NCI-H774 (cell line): Measurements from ENCODE around the gene LRP5.

Experiments used
- DNase-seq: peaks from one replicate; lab custom pipeline; 2025; lab: John Stamatoyannopoulos, UW

Gene LRP5

DNA sequence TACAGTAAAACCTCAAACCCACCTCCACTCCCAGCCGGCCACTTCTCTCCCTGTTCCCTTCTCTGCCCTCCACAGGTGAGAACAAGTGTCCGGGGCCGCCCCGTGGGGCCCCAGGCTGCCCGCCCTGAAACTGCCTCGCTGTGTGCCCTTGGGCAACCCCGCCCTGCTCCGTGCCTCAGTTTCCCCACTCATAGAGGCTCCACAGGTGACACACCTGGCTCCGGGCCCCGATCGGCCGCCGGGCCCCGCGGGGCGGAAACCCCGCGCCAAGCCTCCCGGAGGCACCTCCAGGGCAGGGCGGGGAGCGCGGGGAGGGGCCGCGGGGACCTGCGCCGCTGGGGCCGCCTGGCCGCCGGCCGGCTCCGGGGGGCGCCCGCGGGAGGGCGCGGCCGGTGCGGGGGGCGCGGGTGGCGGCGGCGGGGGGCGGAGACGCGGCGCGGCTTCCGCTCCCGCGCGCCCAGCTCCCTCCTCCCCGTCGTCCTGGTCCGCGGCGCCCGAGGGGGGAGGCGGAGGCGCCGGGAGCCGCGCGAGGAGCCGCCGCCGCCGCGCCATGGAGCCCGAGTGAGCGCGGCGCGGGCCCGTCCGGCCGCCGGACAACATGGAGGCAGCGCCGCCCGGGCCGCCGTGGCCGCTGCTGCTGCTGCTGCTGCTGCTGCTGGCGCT is at the start of gene LRP5:
Gene LRP5 (plus strand): TSS at position 475 of the 663 bp plus-strand sequence. CDS start 124 bp downstream, at position 599.
- DNase-seq, result peak; percentile 28

DNA sequence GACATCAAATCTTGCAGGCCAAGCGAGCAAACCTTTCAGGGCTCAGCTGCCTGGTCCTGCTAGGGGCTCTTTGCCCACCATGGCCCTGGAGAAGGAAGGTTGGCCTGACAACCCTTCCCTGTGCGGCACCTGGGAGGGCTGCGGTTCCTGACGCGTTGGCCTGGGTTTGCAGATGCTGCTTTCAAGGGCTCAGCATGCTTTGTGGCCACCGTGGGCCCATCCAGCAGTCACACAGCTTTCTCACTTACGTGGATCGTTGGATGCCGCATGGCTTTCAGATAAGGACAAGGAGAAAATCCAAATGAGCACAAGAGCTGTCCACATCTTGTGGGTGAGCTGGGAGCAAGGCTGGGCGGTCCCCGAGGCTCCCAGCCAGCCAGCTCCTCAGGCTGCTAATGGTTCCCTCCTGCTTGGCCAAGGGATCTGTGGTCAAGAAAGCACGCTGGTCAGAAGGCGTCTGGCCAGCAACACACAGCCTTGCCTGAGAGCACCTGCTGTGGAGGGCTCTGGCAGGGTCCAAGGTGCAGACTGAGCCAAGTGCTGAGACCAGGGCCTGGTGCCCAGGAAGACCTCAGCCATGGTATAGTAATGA is 48.9 kb upstream of the LRP5 start:
- no peak for DNase-seq

DNA sequence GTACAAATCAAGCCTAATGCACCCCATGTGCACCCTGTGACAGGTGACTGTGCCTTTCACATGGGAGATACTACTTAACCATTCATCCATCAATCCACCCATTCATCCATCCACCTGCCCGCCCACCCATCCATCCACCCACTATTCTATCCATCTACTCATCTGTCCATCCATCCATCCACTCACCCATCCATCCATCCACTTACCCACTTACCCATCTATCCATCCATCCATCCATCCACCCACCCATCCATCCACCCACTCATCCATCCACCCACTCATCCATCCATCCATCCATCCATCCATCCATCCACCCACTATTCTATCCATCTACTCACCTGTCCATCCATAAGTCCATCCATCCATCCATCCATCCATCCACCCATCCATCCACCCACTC is 48.1 kb upstream of the LRP5 start:
- DNase-seq, result no peak

DNA sequence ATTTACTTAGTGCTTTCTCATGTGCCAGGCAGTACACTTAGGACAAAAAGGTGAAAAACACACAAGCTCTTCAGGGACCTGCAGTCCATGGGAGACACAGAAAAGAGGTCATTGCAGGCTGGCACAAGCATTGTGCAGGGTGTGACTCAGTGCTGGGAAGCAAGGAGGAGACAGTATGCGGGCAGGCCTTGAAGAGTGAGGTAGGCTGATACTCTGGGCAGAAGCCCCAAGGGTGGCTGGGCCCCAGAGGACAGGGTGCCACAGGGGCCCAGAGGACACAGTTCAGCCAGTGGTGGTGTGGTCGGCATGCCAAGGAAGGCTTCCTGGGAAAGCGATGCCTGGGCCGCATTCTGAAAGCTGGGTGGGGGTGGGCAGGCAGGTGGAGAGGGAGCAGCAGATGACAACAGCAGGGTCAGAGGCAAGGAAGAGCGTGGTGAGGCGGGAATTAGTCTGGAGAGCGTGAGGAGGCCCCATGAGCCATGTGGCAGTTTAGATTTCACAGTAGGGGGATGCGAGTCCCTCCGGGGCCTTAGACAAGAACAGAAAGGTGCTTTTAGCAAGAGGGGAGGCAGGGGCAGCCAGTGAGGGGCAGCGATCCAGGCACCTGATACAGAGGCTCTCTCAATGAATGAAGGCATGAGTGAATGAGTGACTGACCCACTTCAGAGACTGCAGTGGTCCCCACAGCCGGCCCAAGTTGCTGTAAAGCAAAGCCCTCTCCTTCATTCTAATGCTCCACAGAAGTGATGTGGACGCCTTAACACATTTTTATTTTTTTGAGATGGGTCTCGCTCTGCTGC is 47.5 kb upstream of the LRP5 start:
- no peak for DNase-seq

DNA sequence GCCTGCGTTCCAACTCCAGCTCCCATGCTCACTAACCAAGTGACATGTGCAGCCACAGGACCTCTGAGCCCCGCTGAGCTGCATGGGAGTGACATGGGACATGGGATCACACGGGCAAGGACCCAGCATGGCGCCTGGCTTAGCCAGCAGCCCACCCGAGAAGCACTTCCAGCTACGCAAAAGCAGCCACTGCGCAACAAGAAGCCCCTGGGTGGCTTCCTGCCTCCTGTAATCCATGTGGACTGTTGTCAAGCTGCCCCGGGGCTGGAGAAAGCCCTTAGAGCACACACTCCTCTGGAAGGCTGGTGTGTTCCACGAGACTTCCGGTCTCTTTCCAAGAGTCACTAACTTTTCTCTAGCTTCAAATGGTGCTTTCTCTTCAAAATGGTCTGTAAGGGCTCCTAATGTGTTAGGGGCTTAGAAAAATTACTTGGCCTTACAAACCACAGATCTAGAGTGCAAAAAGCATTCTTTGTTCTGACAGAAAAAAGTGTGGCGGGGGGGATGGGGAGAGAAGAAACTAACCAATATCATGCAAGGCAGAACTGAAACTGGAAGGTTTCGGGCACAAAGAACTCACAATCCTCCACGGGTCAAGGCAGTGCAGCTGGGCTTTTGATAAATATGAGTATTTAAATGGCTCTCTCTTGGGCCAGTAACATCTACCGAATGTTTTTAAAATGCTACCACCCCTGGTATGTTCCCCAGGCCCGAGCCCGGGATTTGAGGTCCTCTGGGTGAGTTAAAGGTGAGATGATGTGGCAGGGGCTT is 46.1 kb upstream of the LRP5 start:
- DNase-seq, result no peak

DNA sequence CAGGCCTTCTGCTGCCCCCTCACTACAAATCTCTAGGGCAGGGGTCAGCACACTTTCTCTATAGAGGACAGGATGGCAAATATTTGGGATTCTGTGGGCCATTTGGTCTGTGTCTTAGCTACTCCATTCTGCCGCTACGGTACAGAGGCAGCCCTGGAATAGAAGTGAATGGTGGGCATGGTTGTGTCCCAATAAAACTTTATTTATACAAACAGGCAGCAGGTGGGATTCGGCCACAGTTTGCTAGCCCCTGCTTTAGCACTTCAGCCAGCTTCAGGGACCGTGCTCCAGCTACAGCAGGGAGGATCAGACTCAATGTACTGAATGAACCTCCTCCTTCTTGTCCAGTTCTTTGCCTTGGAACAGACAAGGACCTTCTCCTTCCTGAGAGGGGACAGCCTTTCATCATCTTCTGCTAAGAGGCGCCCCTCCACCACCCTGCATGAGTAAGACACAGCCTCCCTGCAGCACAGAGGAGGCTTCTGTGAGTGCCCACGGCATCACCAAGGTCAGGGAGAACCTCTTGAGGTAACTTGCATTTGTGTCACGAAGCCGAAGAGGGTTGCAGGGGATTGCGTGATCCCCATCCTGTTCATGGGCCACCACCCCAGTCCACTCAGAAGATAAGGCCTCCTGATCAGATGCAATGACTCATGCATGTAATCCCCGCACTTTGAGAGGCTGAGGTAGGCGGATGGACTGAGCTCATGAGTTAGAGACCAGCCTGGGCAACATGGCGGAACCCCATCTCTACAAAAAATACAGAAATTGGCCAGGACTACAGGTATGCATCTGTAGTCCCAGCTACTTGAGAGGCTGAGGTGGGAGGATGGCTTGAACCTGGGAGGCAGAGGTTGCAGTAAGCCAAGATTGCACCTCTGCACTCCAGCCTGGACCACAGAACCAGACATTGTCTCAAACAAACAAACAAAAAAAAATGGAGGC is 45.2 kb upstream of the LRP5 start:
- no peak for DNase-seq

DNA sequence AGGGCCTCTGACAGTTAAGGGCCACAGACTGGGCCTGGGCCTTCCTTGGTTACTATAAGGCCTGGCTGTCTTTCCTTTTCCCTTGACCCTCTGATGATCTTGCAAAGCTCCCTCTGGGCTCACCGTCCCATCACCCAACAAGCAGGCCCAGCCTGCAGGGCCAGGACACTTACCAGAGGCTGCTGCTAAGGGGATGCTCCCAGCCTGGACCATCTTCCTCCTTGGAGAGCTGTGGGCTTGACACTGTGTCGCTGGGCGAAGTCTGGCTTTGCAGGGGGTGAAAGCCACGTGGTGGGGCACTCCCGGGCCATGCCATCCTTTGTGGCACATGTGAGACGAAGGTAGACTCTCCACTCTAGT is 44.5 kb upstream of the LRP5 start:
- DNase-seq, result no peak

DNA sequence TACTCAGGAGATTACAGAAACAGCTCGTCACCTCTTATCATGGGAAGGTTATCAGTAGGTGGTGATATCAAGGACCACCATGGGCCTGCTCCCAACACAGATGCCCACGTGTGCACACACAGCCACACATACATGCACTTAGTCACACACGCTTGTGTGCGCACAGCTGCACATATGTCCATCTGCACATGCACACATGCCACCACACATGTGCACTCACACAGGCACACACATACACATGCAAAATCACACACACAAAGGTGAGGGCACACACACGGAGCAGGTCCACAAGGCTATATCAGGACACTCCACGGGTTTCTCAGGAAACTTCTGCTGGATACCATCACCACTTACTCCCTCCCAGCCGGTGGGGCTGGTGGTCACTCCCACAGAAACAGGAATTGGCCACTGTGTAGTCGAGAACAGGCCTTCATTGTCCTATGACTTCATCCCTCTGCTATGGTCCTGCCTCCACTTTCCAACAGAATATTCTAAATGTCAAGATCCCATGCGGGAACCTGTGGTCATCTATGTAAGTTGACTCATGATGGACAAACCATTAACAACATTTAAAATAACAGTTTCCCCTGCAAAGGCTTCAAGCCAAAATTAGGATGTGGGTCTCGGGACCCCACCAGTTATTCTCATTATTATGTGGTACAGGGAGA is 42.8 kb upstream of the LRP5 start:
- DNase-seq, result no peak

DNA sequence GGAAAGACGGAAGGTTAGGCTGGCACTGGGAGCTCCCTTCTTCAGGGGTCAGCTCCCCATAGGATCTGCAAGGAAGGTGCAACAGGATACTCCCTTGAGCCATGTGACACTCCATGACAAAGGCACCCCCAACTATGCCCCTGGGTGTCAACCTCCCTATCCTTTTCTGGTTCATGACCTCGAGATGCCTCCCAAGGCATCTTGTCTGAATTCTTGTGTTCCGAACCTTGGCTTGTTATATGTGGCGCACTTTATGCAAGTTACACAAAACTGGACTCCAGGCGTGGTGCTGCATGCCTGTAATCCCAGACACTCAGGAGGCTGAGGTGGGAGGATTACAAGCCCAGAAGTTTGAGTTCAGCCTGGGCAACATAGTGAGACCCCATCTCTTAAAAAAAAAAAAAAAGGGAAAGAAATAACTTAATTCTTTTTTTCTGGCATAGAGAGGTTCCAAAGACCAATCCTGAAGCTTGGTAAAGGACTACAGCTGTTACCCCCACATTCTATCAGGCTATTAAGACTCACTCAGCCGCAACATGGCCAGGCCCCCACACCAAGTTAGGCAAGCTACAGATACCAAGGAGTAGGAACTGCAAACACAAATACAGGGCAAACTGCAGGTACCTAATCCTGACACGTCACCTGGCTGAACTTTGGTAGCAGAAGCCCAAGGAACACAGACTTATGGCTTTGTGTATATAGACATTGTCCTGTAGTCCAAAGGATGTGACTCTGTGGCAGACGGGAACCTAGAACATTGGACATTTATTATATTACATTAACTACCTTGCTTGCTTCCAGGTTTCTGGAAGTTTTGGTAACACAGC is 42.0 kb upstream of the LRP5 start:
- no peak for DNase-seq

DNA sequence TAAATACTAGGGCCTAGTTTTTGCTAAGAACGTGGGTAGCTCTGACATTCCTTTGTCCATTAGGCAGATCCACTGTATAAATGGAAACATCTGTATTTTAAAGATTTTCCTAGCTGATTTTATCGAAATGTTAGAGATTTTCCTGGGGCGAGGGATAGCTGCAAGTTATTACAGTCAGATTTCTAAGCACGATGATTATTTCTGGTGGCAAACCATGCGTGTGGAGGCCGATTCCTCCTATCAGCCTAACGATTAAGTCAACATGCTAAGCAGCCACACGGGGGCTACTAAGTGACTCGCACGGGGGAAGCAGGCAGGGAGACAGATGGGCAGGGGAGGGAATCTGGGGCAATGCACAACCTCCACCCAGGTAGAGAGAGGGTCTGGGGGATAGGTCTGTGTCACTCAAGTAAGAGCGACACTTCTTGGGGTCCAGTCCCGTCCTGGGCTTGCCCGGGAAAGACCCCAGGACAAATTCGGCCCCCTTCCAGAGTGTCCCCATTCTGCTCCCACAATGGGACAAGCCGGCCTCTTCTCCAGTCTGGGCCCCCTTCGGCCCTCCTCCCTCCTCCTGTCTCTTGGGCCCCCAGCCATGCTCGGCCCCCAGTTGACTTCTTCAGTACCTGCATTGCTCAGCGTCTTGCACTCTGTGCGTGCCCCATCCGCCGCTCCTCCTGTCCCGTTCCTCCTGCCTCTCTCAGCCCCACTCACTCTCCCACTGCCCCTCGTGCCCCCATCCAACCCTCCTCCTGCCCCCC is 41.2 kb upstream of the LRP5 start:
- DNase-seq, result peak; percentile 8

DNA sequence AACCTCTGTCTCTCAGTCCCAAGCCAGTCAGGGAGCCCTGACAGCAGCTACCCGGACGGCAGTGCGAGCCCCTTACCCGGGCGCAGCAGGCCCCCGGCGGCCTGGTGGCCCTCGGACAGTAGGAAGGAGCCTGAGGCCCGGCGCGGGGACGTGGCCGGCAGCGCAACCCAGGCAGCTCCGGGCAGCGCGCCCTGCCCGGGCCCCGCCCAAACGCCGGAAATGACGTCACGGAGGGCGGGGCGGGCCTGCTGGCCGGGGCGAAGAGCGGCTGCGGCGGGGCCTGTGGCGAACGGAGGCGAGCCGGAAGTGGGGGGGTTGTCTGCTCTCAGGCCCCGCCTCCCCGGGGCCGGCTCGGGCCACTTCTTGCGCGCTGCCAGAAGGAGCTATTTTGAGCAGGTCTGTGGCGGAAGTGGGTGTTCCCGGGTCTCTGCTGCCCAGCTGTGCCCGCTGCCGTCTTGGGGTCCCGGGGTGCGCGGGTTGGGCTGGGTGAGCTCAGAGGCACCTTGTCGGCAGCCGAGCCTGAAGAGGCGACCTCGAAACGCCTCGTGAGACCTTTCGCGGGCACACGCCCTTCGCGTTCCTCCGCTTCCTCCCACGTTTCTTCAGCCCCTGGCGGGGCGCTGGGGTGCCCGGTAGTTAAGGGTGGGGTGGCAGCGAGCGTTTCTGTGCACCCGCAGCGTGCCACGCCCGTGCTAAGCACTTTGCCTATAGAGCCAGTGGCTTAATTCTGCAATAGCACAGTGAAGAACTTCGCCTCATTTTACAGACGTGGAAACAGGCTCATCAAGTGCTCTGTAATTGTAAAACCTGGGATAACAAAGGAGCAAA is 40.4 kb upstream of the LRP5 start, which contains the start of gene C11orf24:
Gene C11orf24 (minus strand): TSS at position 193 of the 828 bp plus-strand sequence. CDS start 8,206 bp downstream, outside the sequence.
- peak; percentile 96 for DNase-seq

DNA sequence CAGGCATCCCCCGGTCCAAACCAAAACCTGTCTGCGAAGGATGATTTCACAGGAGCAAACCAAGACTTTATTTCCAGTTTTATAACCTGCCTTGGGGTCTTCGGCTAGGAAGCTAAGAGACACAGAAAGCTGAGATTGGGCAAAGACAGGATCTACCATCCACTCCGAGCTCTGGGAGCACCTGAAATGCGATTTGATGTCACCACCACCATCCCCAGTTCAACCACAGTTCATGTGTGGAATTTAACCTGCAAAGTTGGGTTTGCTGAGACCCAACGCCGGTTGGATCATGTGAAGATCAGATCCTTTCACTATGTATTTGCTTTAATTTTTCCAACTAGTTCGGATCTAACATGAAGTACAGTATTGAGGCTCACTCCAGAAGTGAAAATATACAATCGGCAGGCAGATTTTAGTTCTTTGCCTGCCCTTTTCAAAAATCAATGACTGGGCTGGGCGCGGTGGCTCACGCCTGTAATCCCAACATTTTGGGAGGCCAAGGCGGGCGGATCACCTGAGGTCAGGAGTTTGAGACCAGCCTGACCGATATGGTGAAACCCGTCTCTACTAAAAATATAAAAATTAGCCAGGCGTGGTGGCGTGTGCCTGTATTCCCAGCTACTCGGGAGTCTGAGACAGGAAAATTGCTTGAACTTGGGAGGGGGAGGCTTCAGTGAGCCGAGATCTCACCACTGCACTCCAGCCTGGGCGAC is 39.2 kb upstream of the LRP5 start:
- DNase-seq, result no peak

DNA sequence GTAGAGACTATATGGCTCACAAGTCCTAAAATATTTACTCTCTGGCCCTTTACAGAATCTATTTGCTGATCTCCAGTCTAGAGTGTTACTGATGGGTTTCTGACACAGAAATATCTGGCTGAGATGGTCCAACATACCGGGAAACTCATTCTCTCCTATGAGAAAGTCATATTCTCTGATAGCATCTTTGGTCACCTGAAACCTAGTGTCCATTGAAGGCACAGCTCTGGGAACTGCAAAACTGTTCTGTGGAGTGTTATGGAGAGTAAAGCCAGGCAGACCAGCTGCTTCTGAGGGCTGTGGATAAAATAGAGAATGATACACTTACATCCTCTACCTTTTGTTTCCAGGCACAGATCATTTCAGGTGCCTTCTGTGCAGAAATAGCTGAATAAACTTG is 38.1 kb upstream of the LRP5 start:
- DNase-seq, result no peak

DNA sequence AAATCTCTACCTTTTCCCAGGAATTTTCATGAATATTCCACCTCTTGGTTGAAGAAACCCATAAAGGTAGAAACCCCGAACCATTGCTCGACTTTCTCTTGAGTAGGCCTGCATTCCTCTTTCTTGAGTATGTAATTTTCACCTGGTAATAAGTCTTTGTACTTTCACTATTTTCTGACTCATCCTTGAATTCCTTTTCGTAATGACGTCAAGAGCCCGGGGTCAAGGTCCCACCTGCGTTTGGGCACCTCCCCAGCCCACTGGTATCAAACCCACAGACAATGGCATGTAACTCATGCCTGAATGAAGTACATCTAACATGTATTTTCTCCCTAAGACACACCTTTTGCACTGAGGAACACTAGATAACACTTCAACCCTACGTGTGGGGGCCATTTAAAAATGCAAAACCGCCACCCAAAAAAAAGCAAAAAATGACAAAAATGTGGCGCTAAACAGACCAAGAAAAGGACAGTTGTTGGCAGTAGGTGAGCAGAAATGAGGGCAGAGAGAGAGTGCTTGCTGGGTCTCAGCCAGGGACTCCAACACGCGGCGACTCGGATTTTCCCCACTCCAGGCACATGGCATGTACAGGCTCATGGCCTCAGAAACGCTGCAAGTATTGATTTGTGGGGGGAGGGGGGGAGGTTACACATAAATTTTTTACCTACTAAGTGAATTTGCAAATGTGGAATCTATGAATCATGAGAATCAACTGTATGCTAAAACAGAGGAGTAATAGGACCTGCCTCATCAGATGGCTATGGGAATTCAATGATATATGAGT is 36.5 kb upstream of the LRP5 start:
- DNase-seq, result no peak

DNA sequence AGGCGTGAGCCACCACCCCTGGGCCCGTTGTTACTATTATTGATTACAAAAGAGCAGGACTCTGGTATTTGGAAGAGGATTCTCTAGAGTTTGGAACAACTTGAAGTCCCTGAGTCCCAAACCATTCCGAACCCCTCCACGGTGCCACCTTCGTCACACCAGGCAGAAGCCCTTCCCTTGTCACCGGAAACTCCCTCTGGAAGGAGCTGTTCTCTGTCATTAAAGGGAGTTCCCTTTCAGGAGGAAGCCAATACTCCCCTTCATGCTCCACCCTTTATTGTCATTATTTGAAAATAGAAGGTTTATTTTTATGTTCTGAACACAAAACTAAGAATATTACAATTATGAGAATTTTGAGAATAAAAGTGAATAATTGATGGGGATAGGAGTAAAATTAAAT is 35.5 kb upstream of the LRP5 start:
- DNase-seq, result no peak

DNA sequence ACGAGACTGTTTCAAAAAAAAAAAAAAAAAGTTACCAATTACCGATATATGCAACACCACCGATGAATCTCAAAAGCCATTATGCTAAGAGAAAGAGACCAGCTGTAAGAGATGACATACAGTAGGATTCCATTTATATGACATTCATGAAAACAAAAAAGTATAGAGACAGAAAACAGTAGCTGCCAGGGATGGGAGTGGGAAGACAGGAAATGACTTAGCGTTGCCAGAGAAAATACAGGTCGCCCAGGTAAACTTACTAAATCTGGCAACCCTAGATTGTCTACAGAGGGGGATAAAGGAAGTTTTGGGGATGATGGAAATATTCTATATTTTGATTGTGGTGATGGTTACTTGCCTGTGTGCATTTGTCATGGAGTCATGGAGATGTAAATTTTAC is 32.7 kb upstream of the LRP5 start:
- no peak for DNase-seq
